ENCODE data around the gene TCAIM.
"Not testable (repeated sequence)": the region's sequence is repeated elsewhere in the genome, so short reads cannot be mapped to it uniquely, and the experiment has no call there.

TCAIM gene

GRCh38 chr3:44416031-44417030 is 77.8 kb downstream of the TCAIM start:
- Histone ChIP-seq H3K4me3 (ENCODE audit: low read depth in 1 of 2, low read length in 1 of 2) (no peak overlapping the region), H3K27ac (no peak overlapping the region), H3K27me3 (no peaks in the 10 kb centered on the region), H3K4me1 (ENCODE audit: control insufficient read depth in 1 of 2, insufficient read depth in 1 of 2, low read depth in 1 of 2, low read length in 1 of 2) (no peaks in the 10 kb centered on the region), H3K9me3 (no peaks in the 10 kb centered on the region), H3K36me3 (peaks cover 38% of the 10 kb centered on the region)
- no peak for TF ChIP-seq CTCF (IDR thresholded peaks at IDR 0.05)

GRCh38 chr3:44418118-44418517 is 79.6 kb downstream of the TCAIM start:
- not testable (repeated sequence) for H3K4me3 ChIP-seq (ENCODE audit: low read depth in 1 of 2, low read length in 1 of 2)

GRCh38 chr3:44418549-44418948 is 80.0 kb downstream of the TCAIM start:
- TF ChIP-seq CTCF (IDR thresholded peaks at IDR 0.05): no peak
- Histone ChIP-seq H3K27ac (no peak overlapping the region), H3K36me3 (peaks cover 45% of the 10 kb centered on the region)

More at GRCh38 chr3:44418118-44418517, 79.6 kb downstream of the TCAIM start:
- H3K9me3 ChIP-seq; H3K27me3 ChIP-seq; H3K27ac ChIP-seq; H3K4me1 ChIP-seq (ENCODE audit: control insufficient read depth in 1 of 2, insufficient read depth in 1 of 2, low read depth in 1 of 2, low read length in 1 of 2): not testable (repeated sequence)
- peaks cover 45% of the 10 kb centered on the region for H3K36me3 ChIP-seq

GRCh38 chr3:44419116-44419922 is 80.8 kb downstream of the TCAIM start:
- Histone ChIP-seq H3K4me1 (ENCODE audit: control insufficient read depth in 1 of 2, insufficient read depth in 1 of 2, low read depth in 1 of 2, low read length in 1 of 2) (no peaks in the 10 kb centered on the region), H3K9me3 (no peaks in the 10 kb centered on the region), H3K27me3 (no peaks in the 10 kb centered on the region), H3K27ac (no peak overlapping the region), H3K36me3 (peaks cover 42% of the 10 kb centered on the region), H3K4me3 (ENCODE audit: low read depth in 1 of 2, low read length in 1 of 2) (no peak overlapping the region)
- TF ChIP-seq CTCF (IDR thresholded peaks at IDR 0.05): no peak

More at GRCh38 chr3:44418549-44418948, 80.0 kb downstream of the TCAIM start:
- no peaks in the 10 kb centered on the region for H3K27me3 ChIP-seq
- no peaks in the 10 kb centered on the region for H3K4me1 ChIP-seq (ENCODE audit: control insufficient read depth in 1 of 2, insufficient read depth in 1 of 2, low read depth in 1 of 2, low read length in 1 of 2)
- no peak overlapping the region for H3K4me3 ChIP-seq (ENCODE audit: low read depth in 1 of 2, low read length in 1 of 2)
- H3K9me3 ChIP-seq: no peaks in the 10 kb centered on the region

- Histone ChIP-seq H3K27me3 (no peaks in the 10 kb centered on the region), H3K4me3 (ENCODE audit: low read depth in 1 of 2, low read length in 1 of 2) (no peak overlapping the region), H3K9me3 (no peaks in the 10 kb centered on the region), H3K4me1 (ENCODE audit: control insufficient read depth in 1 of 2, insufficient read depth in 1 of 2, low read depth in 1 of 2, low read length in 1 of 2) (no peaks in the 10 kb centered on the region), H3K27ac (no peak overlapping the region), H3K36me3 (peaks cover 38% of the 10 kb centered on the region)
- TF ChIP-seq CTCF (IDR thresholded peaks at IDR 0.05): no peak
Measured at GRCh38 chr3:44419923-44420650, 81.5 kb downstream of the TCAIM start.

Data from neutrophil (primary cell).